ENCODE data around the gene TGFBR1.

The TGFBR1 gene

DNA sequence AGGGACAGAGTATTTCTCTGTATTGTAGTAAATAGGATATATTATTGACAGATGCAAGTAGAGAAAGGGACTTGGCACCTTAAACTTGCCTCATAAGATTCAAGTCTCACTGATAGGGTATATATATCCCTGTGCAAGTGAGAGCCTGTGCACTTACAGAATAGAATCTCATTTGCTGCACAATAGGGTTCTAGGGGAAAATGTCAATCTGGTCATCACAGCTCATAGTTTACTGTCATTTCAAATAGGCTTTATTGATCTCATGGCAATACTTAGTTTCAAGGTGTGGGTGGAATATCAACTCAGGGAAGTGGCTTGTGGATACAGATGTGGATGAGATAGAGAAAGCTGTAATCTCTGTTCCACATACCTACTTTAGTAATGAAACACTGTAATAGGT lies 42.3 kb downstream of the TGFBR1 start:
- Histone ChIP-seq H3F3A (ENCODE audit: insufficient read depth) (no peaks in the 10 kb centered on the region), H3K27ac (ENCODE audit: low read depth, low read length) (no peak overlapping the region), H3K9ac (ENCODE audit: low read length) (no peak overlapping the region), H3K36me3 (ENCODE audit: low read length) (no peaks in the 10 kb centered on the region), H4K20me1 (ENCODE audit: low read depth, low read length) (no peaks in the 10 kb centered on the region), H3K79me2 (ENCODE audit: insufficient read depth, low read length) (no peaks in the 10 kb centered on the region), H3K9me2 (replicated peaks; ENCODE audit: insufficient read depth, low read length) (no peaks in the 10 kb centered on the region), H2AFZ (ENCODE audit: low read depth, low read length, severe bottlenecking) (no peak overlapping the region), H3K4me2 (ENCODE audit: low read depth, low read length, poor library complexity, severe bottlenecking) (no peak overlapping the region), H3K4me3 (ENCODE audit: insufficient read depth, low read length, poor library complexity, severe bottlenecking) (no peak overlapping the region), H3K27me3 (ENCODE audit: low read length) (no peaks in the 10 kb centered on the region), H3K9me3 (ENCODE audit: insufficient read depth, low read length) (no peaks in the 10 kb centered on the region)
- TF ChIP-seq EZH2phosphoT487 (conservative IDR thresholded peaks at IDR 0.05; ENCODE audit: low read length), result no peak
- no peak for TF ChIP-seq CTCF (IDR thresholded peaks at IDR 0.05; ENCODE audit: insufficient read depth, low read length, poor library complexity, severe bottlenecking)

DNA sequence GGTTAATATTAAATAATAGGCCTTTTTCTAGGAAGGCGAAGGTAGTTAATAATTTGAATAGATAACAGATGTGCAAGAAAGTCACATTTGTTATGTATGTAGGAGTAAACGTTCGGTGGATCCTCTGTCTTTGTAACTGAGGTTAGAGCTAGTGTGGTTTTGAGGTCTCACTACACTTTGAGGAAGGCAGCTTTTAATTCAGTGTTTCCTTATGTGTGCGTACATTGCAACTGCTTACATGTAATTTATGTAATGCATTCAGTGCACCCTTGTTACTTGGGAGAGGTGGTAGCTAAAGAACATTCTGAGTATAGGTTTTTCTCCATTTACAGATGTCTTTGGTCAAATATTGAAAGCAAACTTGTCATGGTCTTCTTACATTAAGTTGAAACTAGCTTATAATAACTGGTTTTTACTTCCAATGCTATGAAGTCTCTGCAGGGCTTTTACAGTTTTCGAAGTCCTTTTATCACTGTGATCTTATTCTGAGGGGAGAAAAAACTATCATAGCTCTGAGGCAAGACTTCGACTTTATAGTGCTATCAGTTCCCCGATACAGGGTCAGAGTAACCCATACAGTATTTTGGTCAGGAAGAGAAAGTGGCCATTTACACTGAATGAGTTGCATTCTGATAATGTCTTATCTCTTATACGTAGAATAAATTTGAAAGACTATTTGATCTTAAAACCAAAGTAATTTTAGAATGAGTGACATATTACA lies 45.7 kb downstream of the TGFBR1 start:
- Histone ChIP-seq H3K4me2 (ENCODE audit: low read depth, low read length, poor library complexity, severe bottlenecking) (no peak overlapping the region), H3K9me3 (ENCODE audit: insufficient read depth, low read length) (no peaks in the 10 kb centered on the region), H3K9me2 (replicated peaks; ENCODE audit: insufficient read depth, low read length) (no peaks in the 10 kb centered on the region), H3K27ac (ENCODE audit: low read depth, low read length) (no peak overlapping the region), H3K79me2 (ENCODE audit: insufficient read depth, low read length) (no peaks in the 10 kb centered on the region), H3K4me3 (ENCODE audit: insufficient read depth, low read length, poor library complexity, severe bottlenecking) (no peak overlapping the region), H3F3A (ENCODE audit: insufficient read depth) (no peaks in the 10 kb centered on the region), H3K27me3 (ENCODE audit: low read length) (no peaks in the 10 kb centered on the region), H4K20me1 (ENCODE audit: low read depth, low read length) (no peaks in the 10 kb centered on the region), H3K9ac (ENCODE audit: low read length) (no peak overlapping the region), H2AFZ (ENCODE audit: low read depth, low read length, severe bottlenecking) (no peak overlapping the region), H3K36me3 (ENCODE audit: low read length) (no peaks in the 10 kb centered on the region)
- no peak for TF ChIP-seq CTCF (IDR thresholded peaks at IDR 0.05; ENCODE audit: insufficient read depth, low read length, poor library complexity, severe bottlenecking)
- no peak for TF ChIP-seq EZH2phosphoT487 (conservative IDR thresholded peaks at IDR 0.05; ENCODE audit: low read length)

DNA sequence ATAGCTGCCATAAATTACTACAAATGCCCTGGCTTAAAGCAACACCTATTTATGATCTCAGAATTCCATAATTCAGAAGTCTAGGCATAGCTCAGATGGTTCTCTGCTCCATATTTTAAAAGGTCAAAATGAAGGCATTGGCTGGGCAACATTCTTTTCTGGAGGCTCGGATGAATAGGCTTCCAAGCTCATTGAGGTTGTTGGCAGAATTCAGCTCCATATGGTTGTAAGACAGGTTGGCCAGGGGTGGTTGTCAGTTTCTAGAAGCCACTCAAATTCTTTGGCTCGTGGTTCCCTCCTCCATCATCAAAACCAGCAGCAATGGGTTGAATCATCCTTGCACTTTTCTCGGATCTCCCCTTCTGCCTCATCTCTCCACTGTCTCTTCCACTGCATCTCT lies 49.4 kb downstream of the TGFBR1 start:
- TF ChIP-seq EZH2phosphoT487 (conservative IDR thresholded peaks at IDR 0.05; ENCODE audit: low read length), result no peak
- no peak for TF ChIP-seq CTCF (IDR thresholded peaks at IDR 0.05; ENCODE audit: insufficient read depth, low read length, poor library complexity, severe bottlenecking)
- Histone ChIP-seq H3F3A (ENCODE audit: insufficient read depth) (no peaks in the 10 kb centered on the region), H3K27me3 (ENCODE audit: low read length) (no peaks in the 10 kb centered on the region), H3K9ac (ENCODE audit: low read length) (no peak overlapping the region), H3K36me3 (ENCODE audit: low read length) (no peaks in the 10 kb centered on the region), H3K79me2 (ENCODE audit: insufficient read depth, low read length) (no peaks in the 10 kb centered on the region), H3K9me3 (ENCODE audit: insufficient read depth, low read length) (no peaks in the 10 kb centered on the region), H3K4me2 (ENCODE audit: low read depth, low read length, poor library complexity, severe bottlenecking) (no peak overlapping the region), H4K20me1 (ENCODE audit: low read depth, low read length) (no peaks in the 10 kb centered on the region), H3K27ac (ENCODE audit: low read depth, low read length) (no peak overlapping the region), H3K4me3 (ENCODE audit: insufficient read depth, low read length, poor library complexity, severe bottlenecking) (no peak overlapping the region), H3K9me2 (replicated peaks; ENCODE audit: insufficient read depth, low read length) (no peaks in the 10 kb centered on the region), H2AFZ (ENCODE audit: low read depth, low read length, severe bottlenecking) (no peak overlapping the region)

Data from SU-DHL-6 (cell line).